ENCODE results near the gene GNB5. TPM values are rescaled to one million over a fixed set of nuclear protein-coding genes. Genes with fewer than 3 reads are reported as not detected.

GNB5 gene
- total and polyA plus RNA-seq, 2 of the 13 experiments (the other 11 are each of a cell fraction or from before 2014, with no cell fraction given) = 13.7 to 14.4 TPM

GRCh38 chr15:52151353-52151752 lies 39.8 kb downstream of the GNB5 start (continued):
- TF ChIP-seq DBP (CRISPR knock-in tag; IDR thresholded peaks at IDR 0.05; ENCODE audit: not compliant biosample characterization) (no peak), ZNF292 (CRISPR knock-in tag; IDR thresholded peaks at IDR 0.05; ENCODE audit: borderline replicate concordance, low read depth) (no peak)

DNA sequence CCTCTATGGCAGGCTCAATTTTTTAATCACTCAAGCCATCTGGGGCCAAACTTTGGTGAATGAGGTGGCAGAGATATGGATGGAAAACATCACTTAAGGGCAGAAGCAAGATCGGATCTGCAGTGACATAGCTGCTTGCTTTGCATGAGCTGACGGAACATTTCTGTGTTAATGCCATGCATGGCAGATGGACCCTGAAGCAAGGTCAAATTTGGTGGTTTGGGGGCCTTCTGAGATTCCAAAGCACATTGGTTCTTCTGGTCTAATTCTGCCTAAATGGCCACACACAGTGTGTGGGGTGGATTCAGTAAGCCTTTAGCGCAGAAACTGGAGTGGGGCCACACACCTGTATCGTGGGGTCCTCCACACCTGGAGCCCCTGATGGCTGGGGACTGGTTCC lies 40.3 kb downstream of the GNB5 start:
- in situ Hi-C loops (cut with HindIII; ENCODE audit: extremely low pct_ligation_motif_present, low pct_unique_long_range_greater_than_20kb) = no loop called here
- Histone ChIP-seq H3K4me3 (replicated peaks in 1 of 3; ENCODE audit: insufficient read depth in 1 of 3, low read depth in 2 of 3, low read length in 3 of 3) (no peak overlapping the region), H3K36me3 (replicated peaks in 1 of 2; ENCODE audit: control insufficient read depth in 1 of 2, insufficient read depth in 2 of 2, low read length in 2 of 2) (peaks cover 2 to 4% of the 10 kb centered on the region in 2 experiments; a peak in 3 of 5 replicates), H3K27ac (ENCODE audit: extremely low read length, insufficient read depth, low read length) (no peak overlapping the region), H3K9ac (ENCODE audit: insufficient read depth, low read depth, low read length) (no peak overlapping the region), H3K4me2 (ENCODE audit: low read depth, low read length) (no peak overlapping the region), H2AFZ (ENCODE audit: low read length) (no peak overlapping the region), H3K27me3 (ENCODE audit: control insufficient read depth in 1 of 2, insufficient read depth in 2 of 2, low read length in 2 of 2) (no peaks in the 10 kb centered on the region), H3K4me1 (ENCODE audit: insufficient read depth, low read length) (peaks cover 6% of the 10 kb centered on the region), H3K9me3 (ENCODE audit: low read length) (no peaks in the 10 kb centered on the region), H3K79me2 (ENCODE audit: insufficient read depth, low read length) (no peaks in the 10 kb centered on the region), H4K20me1 (ENCODE audit: insufficient read depth, low read length) (no peaks in the 10 kb centered on the region)
- DNase-seq (ENCODE audit: low spot score) (no peak), ATAC-seq (no peak), FAIRE-seq (no peak)
- TF ChIP-seq ZFP1 (CRISPR knock-in tag; IDR thresholded peaks at IDR 0.05) = no peak
- no peak for TF ChIP-seq ZNF569 (CRISPR knock-in tag; IDR thresholded peaks at IDR 0.05; ENCODE audit: borderline replicate concordance)
- TF ChIP-seq ZNF570 (CRISPR knock-in tag; IDR thresholded peaks at IDR 0.05; ENCODE audit: borderline replicate concordance) = no peak
- no peak for TF ChIP-seq REXO4 (CRISPR knock-in tag; IDR thresholded peaks at IDR 0.05; ENCODE audit: borderline replicate concordance)
- TF ChIP-seq GFI1 (CRISPR knock-in tag; IDR thresholded peaks at IDR 0.05; ENCODE audit: borderline replicate concordance) = no peak
- TF ChIP-seq POGZ (CRISPR knock-in tag; IDR thresholded peaks at IDR 0.05) = no peak
- TF ChIP-seq, protein P1, sequence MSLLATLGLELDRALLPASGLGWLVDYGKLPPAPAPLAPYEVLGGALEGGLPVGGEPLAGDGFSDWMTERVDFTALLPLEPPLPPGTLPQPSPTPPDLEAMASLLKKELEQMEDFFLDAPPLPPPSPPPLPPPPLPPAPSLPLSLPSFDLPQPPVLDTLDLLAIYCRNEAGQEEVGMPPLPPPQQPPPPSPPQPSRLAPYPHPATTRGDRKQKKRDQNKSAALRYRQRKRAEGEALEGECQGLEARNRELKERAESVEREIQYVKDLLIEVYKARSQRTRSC (CRISPR knock-in tag; IDR thresholded peaks at IDR 0.05; ENCODE audit: low read depth) = no peak
- TF ChIP-seq ZNF142 (CRISPR knock-in tag; IDR thresholded peaks at IDR 0.05) = no peak
- no peak for TF ChIP-seq DPF2 (CRISPR knock-in tag; IDR thresholded peaks at IDR 0.05; ENCODE audit: borderline replicate concordance, low read depth)
- no peak for TF ChIP-seq ZNF354B (CRISPR knock-in tag; IDR thresholded peaks at IDR 0.05)
- WGBS (ENCODE audit: low lambda C conversion rate) = 93% methylated on average over 2 of the region's 4 CpGs
- no TSS peak for BruUV-seq (replicated peaks)
- CTCF ChIA-PET (ENCODE audit: low intra/inter-chr PET ratio, low total read pairs) = no interaction called here
- intact Hi-C loops (cut with micrococcal nuclease; ENCODE audit: unreplicated experiment) = no loop called here
- POLR2A ChIA-PET = no interaction called here

Measured in HepG2 (cell line).